Measurements from ENCODE around the gene TRPV4.
A peak's percentile ranks its signal among the peaks of the same experiment; 100 is the strongest.
"Not testable (repeated sequence)": the region's sequence is repeated elsewhere in the genome, so short reads cannot be mapped to it uniquely, and the experiment has no call there.

Gene TRPV4

GRCh38 chr12:109833307-109834189 lies at the start of gene TRPV4:
Gene TRPV4, minus strand, starts transcription at chr12:109833398. Its CDS starts 18,602 bp downstream, at chr12:109814796.
- DNase-seq, result no peak

GRCh38 chr12:109881752-109882151 lies 48.6 kb upstream of the TRPV4 start:
- no peak for DNase-seq

GRCh38 chr12:109880938-109881337 lies 47.7 kb upstream of the TRPV4 start:
- DNase-seq, result no peak

- DNase-seq, result peak; percentile 90
These were observed 47.1 kb upstream of the TRPV4 start, which contains the start of gene GLTP for GRCh38 chr12:109880043-109880931. Gene GLTP, minus strand, starts transcription at chr12:109880541. Its CDS starts 167 bp downstream, at chr12:109880374.

- no peak for DNase-seq
These were observed 46.3 kb upstream of the TRPV4 start for GRCh38 chr12:109879351-109880042.

GRCh38 chr12:109878749-109879148 lies 45.6 kb upstream of the TRPV4 start:
- DNase-seq, result no peak

GRCh38 chr12:109878247-109878625 lies 45.0 kb upstream of the TRPV4 start:
- no peak for DNase-seq

- DNase-seq, result no peak
These were observed 44.5 kb upstream of the TRPV4 start for GRCh38 chr12:109877504-109878246.

- no peak for DNase-seq
These were observed 43.2 kb upstream of the TRPV4 start for GRCh38 chr12:109876406-109876805.

GRCh38 chr12:109875572-109876131 lies 42.5 kb upstream of the TRPV4 start:
- no peak for DNase-seq

GRCh38 chr12:109873653-109874052 lies 40.5 kb upstream of the TRPV4 start:
- DNase-seq, result no peak

- DNase-seq, result no peak
These were observed 38.6 kb upstream of the TRPV4 start for GRCh38 chr12:109871668-109872314.

- DNase-seq, result no peak
These were observed 37.5 kb upstream of the TRPV4 start for GRCh38 chr12:109870648-109871047.

GRCh38 chr12:109868182-109869051 lies 35.2 kb upstream of the TRPV4 start:
- no peak for DNase-seq

- no peak for DNase-seq
These were observed 31.7 kb upstream of the TRPV4 start for GRCh38 chr12:109864916-109865315.

- DNase-seq, result no peak
These were observed 30.9 kb upstream of the TRPV4 start for GRCh38 chr12:109863847-109864712.

- DNase-seq, result not testable (repeated sequence)
These were observed 29.3 kb upstream of the TRPV4 start for GRCh38 chr12:109862491-109862890.

GRCh38 chr12:109861689-109862314 lies 28.6 kb upstream of the TRPV4 start:
- DNase-seq, result no peak

- DNase-seq, result no peak
These were observed 27.8 kb upstream of the TRPV4 start for GRCh38 chr12:109860977-109861376.

Measured in activated CD8-positive, alpha-beta memory T cell treated with anti-CD3 and anti-CD28 coated beads, Interleukin-2, amount 50 U/mL, for 4 hours (primary cell).